ENCODE results near the gene TXLNG.

Gene TXLNG

DNA sequence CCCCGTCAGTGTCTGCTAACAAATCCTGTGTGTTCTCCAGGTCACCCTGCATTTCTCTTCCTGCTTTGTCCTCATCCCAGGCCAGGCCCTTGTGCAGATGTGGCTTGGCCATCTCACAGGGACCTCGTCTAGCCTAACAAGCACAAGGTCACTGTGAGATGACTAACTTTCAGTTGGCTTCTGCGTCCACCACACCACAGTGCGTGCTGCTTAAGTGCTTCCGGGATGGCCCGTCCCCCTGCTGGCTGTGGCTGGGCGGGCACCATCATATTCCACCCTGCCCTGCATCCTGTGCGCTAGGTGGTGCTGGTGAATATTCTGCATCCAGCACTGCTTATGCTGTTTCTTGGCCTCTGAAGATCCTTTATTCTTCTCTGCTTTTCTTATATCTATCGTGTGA, 50.1 kb downstream of the TXLNG start:
- TF ChIP-seq, protein P1, sequence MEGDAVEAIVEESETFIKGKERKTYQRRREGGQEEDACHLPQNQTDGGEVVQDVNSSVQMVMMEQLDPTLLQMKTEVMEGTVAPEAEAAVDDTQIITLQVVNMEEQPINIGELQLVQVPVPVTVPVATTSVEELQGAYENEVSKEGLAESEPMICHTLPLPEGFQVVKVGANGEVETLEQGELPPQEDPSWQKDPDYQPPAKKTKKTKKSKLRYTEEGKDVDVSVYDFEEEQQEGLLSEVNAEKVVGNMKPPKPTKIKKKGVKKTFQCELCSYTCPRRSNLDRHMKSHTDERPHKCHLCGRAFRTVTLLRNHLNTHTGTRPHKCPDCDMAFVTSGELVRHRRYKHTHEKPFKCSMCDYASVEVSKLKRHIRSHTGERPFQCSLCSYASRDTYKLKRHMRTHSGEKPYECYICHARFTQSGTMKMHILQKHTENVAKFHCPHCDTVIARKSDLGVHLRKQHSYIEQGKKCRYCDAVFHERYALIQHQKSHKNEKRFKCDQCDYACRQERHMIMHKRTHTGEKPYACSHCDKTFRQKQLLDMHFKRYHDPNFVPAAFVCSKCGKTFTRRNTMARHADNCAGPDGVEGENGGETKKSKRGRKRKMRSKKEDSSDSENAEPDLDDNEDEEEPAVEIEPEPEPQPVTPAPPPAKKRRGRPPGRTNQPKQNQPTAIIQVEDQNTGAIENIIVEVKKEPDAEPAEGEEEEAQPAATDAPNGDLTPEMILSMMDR (IDR thresholded peaks at IDR 0.05; ENCODE audit: insufficient read depth, low read depth, low read length, missing control alignments): peak; percentile 45
- DNase-seq (ENCODE audit: low read depth): peak; percentile 56
- no peak overlapping the region for H3K4me3 ChIP-seq (ENCODE audit: low read depth, low read length)

DNA sequence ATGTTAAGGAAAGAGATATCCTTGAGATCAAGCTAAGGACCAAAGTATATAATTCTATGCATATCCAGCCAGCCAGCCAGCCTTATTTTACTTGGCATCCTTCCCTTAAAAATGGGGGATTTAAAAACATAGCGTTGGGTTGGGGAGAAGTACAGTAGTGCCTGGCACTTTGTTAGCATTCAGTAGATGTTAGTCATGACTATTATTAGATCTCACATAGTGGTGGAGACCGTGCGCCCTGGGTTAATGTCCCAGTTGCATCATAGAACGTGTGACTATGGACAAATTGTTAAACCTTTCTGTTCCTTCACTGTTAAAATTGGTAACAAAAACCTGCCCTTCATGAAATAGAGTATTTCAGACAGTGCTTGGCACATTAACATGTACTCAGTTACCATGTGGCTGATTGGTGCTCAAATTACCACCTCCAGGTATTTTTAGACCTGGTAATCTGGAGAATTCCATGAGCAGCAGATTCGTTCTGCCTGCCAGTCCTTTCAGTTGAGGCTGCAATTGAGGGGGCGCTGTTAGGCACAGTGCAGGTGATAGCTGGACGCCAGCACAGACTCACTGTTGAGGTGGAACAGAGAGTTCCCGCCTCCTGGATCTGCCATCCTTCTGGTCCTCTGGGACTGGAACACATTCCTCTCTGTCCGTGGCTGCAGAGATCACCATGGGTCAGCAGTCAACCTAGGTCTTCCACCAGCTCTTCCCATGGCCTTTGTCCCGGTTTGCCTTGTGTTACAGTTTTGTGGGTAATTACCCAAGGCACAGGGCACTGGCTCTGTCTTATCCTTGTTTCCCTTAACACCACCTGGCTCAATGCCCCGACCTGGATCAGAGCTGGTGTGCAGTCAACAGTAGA, 52.2 kb downstream of the TXLNG start:
- DNase-seq (ENCODE audit: low read depth): no peak
- TF ChIP-seq, protein P1 (IDR thresholded peaks at IDR 0.05; ENCODE audit: insufficient read depth, low read depth, low read length, missing control alignments): no peak

DNA sequence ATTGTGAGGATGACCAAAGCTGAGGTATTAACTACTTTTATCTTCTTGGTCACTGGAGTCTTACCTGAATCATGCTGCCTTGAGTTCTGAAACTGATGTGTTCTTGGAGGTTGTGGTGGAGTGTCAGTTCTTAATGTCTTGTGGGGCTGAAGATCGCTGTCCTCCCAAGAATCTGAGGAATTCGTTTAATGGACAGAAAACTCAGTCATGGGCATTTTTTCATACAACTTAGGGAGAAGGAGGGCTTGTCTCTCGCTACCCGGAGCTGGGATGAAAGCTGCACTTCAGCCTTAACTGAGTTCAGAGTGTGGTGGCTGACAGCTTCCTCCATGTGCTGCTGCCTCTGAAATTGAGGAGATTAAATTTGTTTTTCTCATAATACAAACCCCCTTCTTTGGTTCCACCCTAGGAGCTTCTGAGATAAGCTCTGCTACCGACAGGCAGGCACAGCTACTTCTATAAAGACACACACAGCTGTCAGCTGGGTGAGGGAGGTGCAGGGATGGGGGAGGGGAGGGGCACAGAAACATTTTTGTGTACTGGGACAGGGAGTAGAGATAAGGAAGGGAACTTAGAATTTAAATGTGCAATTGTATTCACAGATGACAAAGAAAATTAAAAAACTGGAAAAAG, 53.1 kb downstream of the TXLNG start:
- no peak for DNase-seq (ENCODE audit: low read depth)
- no peak overlapping the region for H3K4me3 ChIP-seq (ENCODE audit: low read depth, low read length)
- TF ChIP-seq, protein P1 (IDR thresholded peaks at IDR 0.05; ENCODE audit: insufficient read depth, low read depth, low read length, missing control alignments): no peak

More for the DNA sequence above, 52.2 kb downstream of the TXLNG start:
- H3K4me3 ChIP-seq (ENCODE audit: low read depth, low read length): no peak overlapping the region

DNA sequence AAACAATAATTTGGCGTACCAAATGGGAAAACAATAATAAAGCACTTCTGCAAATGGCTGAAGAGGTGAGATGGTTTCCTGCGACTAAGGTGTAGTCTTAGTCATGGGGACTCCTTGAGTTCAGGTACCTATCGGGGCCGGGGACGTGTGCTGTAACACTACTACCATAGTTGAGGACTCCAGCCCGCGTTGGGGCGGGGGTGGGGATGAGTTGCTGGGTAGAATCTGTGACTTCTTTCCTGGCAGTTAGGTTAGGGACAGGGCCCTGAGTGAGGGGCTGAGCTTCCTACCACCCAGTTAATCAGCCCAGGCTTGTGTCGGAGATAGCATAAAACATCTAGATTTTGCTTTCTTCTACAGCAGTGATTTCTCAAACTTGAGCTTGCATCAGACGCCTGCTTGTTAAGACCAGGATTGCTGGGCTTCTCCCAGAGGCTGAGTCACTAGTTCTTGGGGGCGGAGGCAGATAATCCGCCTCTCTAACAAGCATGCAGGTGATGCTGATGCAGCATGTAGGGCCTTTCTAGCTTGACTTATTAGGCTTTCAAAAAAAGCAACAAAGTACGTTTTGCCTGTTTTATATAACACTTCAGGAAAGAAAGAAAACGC, 53.7 kb downstream of the TXLNG start:
- no peak for DNase-seq (ENCODE audit: low read depth)
- no peak overlapping the region for H3K4me3 ChIP-seq (ENCODE audit: low read depth, low read length)
- TF ChIP-seq, protein P1 (IDR thresholded peaks at IDR 0.05; ENCODE audit: insufficient read depth, low read depth, low read length, missing control alignments): no peak

DNA sequence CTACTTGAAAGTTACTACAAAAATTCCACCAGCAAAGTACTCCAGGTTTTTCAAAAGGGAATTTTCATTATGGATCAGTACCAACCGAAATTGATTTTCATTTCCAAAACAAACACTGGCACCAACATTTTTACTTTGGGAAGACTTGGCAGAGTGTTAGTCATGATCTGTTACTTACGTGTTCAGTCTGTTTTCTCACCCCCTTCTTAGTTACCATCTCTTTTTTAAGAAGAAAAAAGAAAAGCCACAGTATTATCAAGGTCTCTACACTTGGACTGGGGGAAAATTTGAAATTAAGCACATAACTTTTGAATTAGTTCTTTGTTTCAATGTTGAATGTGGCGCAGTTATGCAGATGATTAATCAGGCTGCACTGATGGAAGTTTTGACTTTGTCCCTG, 56.4 kb downstream of the TXLNG start:
- no peak overlapping the region for H3K4me3 ChIP-seq (ENCODE audit: low read depth, low read length)
- DNase-seq (ENCODE audit: low read depth): no peak
- TF ChIP-seq, protein P1 (IDR thresholded peaks at IDR 0.05; ENCODE audit: insufficient read depth, low read depth, low read length, missing control alignments): no peak

DNA sequence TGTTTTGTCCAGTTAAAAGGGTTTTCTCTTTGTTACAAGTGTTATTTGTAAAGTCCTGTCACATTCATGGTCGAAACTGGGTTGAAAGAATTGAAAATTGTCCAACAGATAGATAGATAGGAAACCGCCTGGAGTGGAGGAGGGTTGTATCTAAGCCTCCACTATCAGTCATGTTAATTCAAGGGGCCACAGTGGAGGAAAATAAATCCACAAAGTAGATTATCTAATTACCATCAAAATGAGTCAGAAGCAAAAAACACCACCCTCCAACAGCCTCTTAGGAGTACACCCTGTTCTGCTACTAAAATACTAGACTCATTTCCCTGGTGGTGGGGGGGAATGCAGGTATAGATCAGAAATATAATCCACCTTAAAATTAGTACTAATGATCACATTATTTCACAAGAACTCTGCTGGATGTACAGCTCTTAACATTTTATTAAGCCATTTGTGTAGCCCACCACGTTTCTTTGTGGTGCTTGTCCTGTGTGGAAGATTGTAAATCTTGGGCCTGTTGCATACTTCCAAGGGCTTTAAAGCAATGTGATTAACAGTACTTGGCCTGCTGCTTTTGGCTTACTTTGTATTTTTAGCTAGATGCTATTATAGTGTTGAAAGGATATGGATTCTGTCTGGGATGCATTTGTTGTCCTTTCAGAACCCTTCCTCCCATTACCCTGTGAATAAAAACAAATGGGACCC, 57.1 kb downstream of the TXLNG start:
- TF ChIP-seq, protein P1 (IDR thresholded peaks at IDR 0.05; ENCODE audit: insufficient read depth, low read depth, low read length, missing control alignments): no peak
- DNase-seq (ENCODE audit: low read depth): no peak
- H3K4me3 ChIP-seq (ENCODE audit: low read depth, low read length): no peak overlapping the region
